ENCODE measurements around the gene GPC5. TPM values are rescaled to one million over a fixed set of nuclear protein-coding genes. Genes with fewer than 3 reads are reported as not detected.

GPC5 gene
- total RNA-seq, 4 donors from 2014 or later = not detected

- intact Hi-C loops (cut with DNase I; ENCODE audit: low total_unique reads) = no loop called here
- Histone ChIP-seq H3K9me3 (no peaks in the 10 kb centered on the region), H3K36me3 (no peaks in the 10 kb centered on the region), H3K4me3 (no peak overlapping the region), H3K4me1 (no peaks in the 10 kb centered on the region), H3K27me3 (no peaks in the 10 kb centered on the region), H3K27ac (no peak overlapping the region)
- ATAC-seq (no peak), DNase-seq (no peak)
- in situ Hi-C loops (cut with MboI; ENCODE audit: low sequenced_read_pairs in 4 of 4) = no loop called here
- TF ChIP-seq CTCF (IDR thresholded peaks at IDR 0.05 in 4 of 5, conservative IDR thresholded peaks at IDR 0.05 in 1 of 5) (no peak), POLR2A (IDR thresholded peaks at IDR 0.05) (no peak)
Measured at GRCh38 chr13:92414851-92415250, 1016.4 kb downstream of the GPC5 start.

GRCh38 chr13:92415781-92416180 is 1017.4 kb downstream of the GPC5 start:
- Histone ChIP-seq H3K4me1 (no peaks in the 10 kb centered on the region), H3K36me3 (no peaks in the 10 kb centered on the region), H3K9me3 (no peaks in the 10 kb centered on the region), H3K27ac (no peak overlapping the region), H3K4me3 (no peak overlapping the region), H3K27me3 (no peaks in the 10 kb centered on the region)
- DNase-seq (no peak), ATAC-seq (no peak)
- intact Hi-C loops (cut with DNase I; ENCODE audit: low total_unique reads) = no loop called here
- TF ChIP-seq POLR2A (IDR thresholded peaks at IDR 0.05) (no peak), CTCF (IDR thresholded peaks at IDR 0.05 in 4 of 5, conservative IDR thresholded peaks at IDR 0.05 in 1 of 5) (no peak)
- in situ Hi-C loops (cut with MboI; ENCODE audit: low sequenced_read_pairs in 4 of 4) = no loop called here

GRCh38 chr13:92418818-92419412 is 1020.5 kb downstream of the GPC5 start:
- H3K4me1 ChIP-seq = no peaks in the 10 kb centered on the region
- H3K27ac ChIP-seq = no peak overlapping the region
- H3K9me3 ChIP-seq = no peaks in the 10 kb centered on the region
- H3K4me3 ChIP-seq = no peak overlapping the region
- TF ChIP-seq CTCF (IDR thresholded peaks at IDR 0.05 in 4 of 5, conservative IDR thresholded peaks at IDR 0.05 in 1 of 5) (no peak), POLR2A (IDR thresholded peaks at IDR 0.05) (no peak)
- no peaks in the 10 kb centered on the region for H3K27me3 ChIP-seq
- no peaks in the 10 kb centered on the region for H3K36me3 ChIP-seq
- ATAC-seq (no peak), DNase-seq (no peak)
- intact Hi-C loops (cut with DNase I; ENCODE audit: low total_unique reads) (no loop called here), in situ Hi-C loops (cut with MboI; ENCODE audit: low sequenced_read_pairs in 4 of 4) (no loop called here)

GRCh38 chr13:92429231-92429630 is 1030.8 kb downstream of the GPC5 start:
- H3K4me3 ChIP-seq = no peak overlapping the region
- no peaks in the 10 kb centered on the region for H3K9me3 ChIP-seq
- in situ Hi-C loops (cut with MboI; ENCODE audit: low sequenced_read_pairs in 4 of 4) = no loop called here
- TF ChIP-seq POLR2A (IDR thresholded peaks at IDR 0.05) (no peak), CTCF (IDR thresholded peaks at IDR 0.05 in 4 of 5, conservative IDR thresholded peaks at IDR 0.05 in 1 of 5) (no peak)
- no peaks in the 10 kb centered on the region for H3K4me1 ChIP-seq
- ATAC-seq (no peak), DNase-seq (no peak)
- H3K36me3 ChIP-seq = no peaks in the 10 kb centered on the region
- H3K27ac ChIP-seq = no peak overlapping the region
- intact Hi-C loops (cut with DNase I; ENCODE audit: low total_unique reads) = no loop called here
- no peaks in the 10 kb centered on the region for H3K27me3 ChIP-seq

GRCh38 chr13:92433386-92433785 is 1035.0 kb downstream of the GPC5 start:
- no peaks in the 10 kb centered on the region for H3K27me3 ChIP-seq
- ATAC-seq (no peak), DNase-seq (no peak)
- H3K27ac ChIP-seq = no peak overlapping the region
- intact Hi-C loops (cut with DNase I; ENCODE audit: low total_unique reads) (no loop called here), in situ Hi-C loops (cut with MboI; ENCODE audit: low sequenced_read_pairs in 4 of 4) (no loop called here)
- H3K4me3 ChIP-seq = no peak overlapping the region
- TF ChIP-seq POLR2A (IDR thresholded peaks at IDR 0.05) = no peak
- no peak for TF ChIP-seq CTCF (IDR thresholded peaks at IDR 0.05 in 4 of 5, conservative IDR thresholded peaks at IDR 0.05 in 1 of 5)
- no peaks in the 10 kb centered on the region for H3K36me3 ChIP-seq
- H3K9me3 ChIP-seq = no peaks in the 10 kb centered on the region
- H3K4me1 ChIP-seq = no peaks in the 10 kb centered on the region

All from gastrocnemius medialis (tissue), 4 donors.